HG03103 (cell line): ENCODE results near the gene MAP2K5.

ENCODE experiments used
- ATAC-seq: cut with Tn5 transposase; IDR thresholded peaks from one replicate; pipeline ENCODE4 v1.9.1; 2021; ENCODE audit warnings: low read depth; ENCODE audit not compliant: unreplicated experiment

The MAP2K5 gene

DNA sequence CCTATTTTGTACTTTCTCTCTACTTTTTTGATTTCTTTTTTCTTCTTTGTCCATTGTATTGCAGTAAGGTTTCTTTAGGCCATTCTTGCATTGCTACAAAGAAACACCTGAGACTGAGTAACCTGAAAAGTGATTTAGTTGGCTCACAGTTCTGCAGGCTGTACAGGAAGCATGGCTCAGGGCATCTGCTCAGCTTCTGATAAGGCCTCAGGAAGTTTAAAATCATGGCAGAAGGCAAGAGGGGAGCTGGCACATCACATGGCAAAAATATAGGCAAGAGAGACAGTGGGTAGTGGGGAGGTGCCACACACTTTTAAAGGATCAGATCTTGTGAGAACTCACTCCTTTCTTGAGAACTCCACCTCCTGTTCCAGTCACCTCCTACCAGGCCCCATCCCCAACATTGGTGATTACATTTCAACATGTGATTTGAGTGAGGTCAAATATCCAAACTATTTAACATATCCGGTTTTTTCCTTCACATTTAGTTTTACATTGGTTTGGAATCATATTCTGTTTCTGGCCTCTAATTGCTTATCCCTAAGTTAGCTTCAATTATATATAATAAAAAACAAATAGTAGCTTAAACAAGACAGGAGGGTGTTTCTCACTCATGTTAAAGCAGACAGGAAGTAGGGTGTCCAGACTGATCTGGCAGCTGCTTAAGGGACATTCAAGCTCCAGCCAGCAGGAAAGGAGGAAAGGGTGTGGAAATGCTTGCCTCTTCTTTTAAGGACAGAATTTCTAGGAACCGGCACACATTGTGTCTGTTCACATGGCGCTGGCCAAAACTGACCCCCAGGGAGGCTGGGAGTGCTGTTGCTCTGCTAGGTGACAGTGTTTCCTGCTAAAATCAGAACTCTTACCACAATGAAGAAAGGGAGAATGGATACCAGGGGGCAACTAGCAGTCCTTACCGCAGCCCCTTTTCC lies 254.0 kb downstream of the MAP2K5 start:
- no peak for ATAC-seq

- no peak for ATAC-seq
Measured at GRCh38 chr15:67799801-67800205, 257.3 kb downstream of the MAP2K5 start.

- no peak for ATAC-seq
Measured at GRCh38 chr15:67801142-67801541, 258.6 kb downstream of the MAP2K5 start.

DNA sequence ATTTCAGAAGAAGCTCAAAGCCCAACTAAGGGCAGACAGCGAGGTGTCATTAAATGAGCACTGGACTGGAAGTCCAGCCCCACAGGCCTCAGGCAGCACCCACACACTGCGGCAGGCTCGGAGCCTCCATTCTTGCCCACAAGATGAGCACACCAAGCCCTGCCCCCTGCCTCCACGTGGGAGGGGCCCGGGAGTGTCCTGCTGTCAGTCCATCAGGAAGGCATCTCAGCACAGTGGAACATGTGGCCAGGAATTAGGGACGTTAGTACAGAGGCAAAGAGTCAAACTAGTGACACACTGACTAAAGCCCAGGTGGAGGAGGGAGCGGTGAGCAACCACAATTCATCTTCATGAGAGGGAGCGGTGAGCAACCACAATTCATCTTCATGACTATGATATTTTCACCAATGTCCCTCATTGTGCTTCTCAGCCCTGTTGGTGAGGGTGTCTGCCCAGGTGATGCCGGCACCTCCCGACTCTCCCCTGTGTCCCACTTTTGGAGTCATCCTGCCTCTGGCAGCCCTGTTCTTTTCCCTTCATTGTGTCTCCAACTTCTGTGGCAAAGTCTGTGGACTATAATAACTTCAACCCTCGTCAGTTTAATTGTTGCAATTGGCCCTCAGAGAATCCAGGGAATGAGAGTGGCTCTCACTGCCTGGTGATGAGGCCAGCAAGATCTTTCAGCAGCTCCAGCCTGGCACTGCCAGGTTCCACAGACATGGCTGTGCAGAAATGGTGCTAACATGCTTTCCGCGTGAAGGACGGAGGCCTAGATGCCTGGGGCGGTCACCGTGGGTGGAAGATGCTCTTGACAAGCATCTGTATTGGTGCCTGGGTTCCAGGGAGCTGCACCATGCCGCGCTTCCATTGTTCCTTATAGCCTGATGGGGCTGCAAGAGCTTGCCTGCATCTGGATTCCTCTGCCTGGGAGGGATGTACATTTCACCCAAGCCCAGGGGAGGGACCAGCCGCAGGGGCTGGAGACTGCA lies 259.7 kb downstream of the MAP2K5 start:
- no peak for ATAC-seq

GRCh38 chr15:67803299-67803698 lies 260.8 kb downstream of the MAP2K5 start:
- ATAC-seq = no peak

DNA sequence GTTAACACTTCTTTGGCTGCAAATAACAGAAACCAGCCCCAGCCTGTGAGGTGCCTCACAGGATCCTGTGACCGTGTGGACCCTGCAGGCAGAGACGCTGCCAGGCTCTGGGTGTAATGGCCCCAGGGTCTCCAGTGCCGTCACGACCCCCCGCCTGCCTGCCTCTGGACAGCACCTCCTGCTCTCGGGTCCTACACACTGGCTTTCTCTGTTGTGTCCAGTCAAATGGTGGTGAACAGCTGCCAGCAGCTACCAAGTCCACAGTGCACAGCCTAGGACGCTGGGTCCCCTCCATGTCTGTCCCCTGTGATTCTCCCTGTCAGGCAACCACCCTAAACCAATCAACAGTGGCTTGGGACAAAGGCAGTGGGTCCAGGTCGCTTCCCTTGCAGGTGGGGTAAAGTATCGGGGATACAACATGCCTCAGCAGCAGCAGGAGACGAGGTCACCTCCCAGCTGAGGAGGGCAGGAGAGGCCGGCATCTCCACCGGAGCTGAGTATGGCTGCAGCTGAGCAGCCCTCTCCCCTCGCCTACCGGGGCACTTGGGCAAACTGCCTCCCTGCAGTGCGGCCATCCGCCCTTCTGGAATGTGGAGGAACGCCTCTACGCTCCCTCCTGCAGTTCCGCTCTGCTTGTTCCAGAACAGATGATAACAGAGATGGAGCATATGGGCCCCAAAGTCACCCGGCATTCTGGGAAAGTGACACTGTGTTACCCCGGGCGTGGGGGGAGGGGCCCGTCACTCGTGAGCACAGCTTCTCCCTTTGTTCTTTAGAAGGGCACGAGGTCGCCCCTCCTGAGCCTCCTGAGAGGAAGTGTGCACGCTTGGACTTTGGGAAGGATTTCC lies 261.7 kb downstream of the MAP2K5 start:
- ATAC-seq = no peak

GRCh38 chr15:67805008-67805665 lies 262.6 kb downstream of the MAP2K5 start:
- ATAC-seq = no peak

DNA sequence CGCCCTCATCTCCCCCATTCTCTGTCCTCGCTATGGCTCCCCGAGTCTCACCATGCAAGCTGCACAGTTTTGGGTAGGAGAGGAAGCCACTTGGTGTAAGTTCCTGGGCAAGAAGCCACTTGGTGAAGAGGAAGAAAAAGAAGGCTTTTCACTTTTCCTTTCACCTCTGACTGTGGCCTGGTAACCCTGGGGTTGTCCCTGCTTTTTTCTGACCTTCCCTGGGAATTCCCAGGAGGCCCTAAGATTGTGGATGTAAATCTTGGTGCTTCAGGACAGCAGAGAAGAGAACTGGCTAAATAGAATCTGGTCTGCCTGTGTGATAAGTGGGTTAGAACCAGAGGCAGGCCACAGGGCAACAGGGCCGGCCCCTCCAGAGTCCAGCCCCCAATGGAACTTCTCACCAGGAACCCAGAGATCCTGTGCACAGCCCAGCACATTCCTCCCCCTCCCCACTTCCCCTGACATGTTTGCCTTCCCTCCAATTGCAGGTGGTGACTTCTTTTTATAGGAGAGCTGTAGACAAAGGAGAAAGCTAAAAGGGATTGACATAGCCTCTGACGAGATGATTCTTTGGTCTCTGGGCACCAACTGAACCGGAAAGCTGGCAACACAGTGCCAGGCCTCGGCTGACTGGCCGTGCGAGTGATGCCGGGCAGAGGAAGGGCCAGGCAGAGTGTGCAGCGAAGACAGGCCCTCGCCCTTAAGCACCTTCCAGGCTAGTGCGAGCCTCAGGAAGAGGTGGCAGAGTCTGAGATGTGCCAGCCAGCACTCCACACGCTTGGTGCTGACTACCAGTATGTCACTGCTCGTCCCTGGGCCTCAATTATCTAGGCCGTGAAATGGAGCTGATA lies 263.4 kb downstream of the MAP2K5 start:
- ATAC-seq = no peak

DNA sequence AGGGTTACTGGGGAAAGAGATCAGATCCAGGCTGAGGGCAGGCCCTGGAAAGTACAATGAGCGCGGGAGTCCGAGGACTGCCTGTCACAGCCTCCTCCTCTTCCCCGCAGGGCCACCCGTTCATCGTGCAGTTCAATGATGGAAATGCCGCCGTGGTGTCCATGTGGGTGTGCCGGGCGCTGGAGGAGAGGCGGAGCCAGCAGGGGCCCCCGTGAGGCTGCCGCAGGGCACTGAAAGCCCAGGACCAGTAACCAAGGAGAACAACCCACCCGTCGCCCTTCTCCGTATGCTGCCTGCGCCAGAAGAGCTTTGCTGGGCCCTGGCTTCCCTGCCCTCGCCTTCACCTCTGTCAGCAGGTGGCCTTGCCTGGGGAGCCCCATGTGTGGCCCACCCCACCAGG lies 264.0 kb downstream of the MAP2K5 start:
- no peak for ATAC-seq

DNA sequence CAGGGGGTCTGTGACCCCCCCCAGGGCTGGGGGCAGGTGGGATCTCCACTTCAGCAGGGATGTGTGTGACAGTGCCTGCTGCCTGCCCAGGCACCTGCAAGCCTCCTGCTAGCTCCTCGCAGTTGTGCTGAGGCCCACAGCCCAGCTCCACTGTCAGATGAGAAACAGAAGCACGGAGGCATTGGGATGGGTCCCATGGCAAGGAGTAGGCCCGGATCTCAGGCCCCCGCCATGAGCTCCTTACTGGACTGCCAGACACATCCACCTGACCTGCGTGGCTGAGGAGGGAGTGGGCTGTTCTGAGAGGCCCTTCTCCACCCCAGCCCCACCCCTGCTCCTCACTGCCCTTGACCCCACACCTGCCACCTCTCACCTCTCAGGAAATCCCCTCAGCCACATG lies 264.6 kb downstream of the MAP2K5 start:
- ATAC-seq = no peak

DNA sequence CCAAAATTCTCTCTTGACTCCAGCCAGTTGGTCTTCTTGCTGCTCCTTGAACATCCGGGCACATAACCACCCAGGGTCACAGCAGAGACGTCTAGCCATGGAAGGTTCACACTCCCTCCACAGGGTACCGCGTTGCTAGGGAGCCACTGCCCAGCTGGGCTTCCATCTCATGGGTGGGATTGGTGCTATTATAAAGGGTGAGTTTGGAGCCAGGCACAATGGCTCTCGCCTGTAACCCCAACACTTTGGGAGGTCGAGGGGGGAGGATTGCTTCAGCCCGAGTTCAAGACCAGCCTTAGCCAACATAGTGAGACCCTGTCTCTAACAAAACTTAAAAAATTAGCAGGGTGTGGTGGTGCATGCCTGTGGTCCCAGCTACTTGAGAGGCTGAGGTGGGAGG lies 265.3 kb downstream of the MAP2K5 start:
- no peak for ATAC-seq

DNA sequence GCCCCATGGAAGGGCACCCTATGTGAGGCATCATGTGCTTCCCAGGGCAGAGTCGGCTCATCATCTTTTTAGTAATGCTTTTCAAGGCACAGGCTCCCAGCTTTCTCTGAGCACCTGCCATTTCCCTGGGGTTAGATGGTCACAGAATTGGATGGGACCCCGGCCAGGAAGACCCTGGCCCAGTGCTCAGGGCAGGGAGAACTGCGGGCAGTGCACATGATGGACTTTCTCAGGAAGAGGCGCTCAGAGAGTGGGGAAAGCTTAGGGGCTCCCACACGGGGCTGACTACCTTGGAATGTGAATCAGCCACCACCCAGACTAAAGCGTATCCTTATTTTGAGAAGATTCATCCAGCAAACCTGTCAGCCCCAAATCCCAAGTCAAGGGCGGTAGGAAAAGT lies 266.3 kb downstream of the MAP2K5 start:
- ATAC-seq = no peak

GRCh38 chr15:67809441-67809840 lies 266.9 kb downstream of the MAP2K5 start:
- no peak for ATAC-seq

- no peak for ATAC-seq
Measured at GRCh38 chr15:67809866-67810265, 267.4 kb downstream of the MAP2K5 start.

- ATAC-seq = no peak
Measured at GRCh38 chr15:67812241-67812644, 269.7 kb downstream of the MAP2K5 start.

- no peak for ATAC-seq
Measured at GRCh38 chr15:67813104-67813634, 270.7 kb downstream of the MAP2K5 start.

DNA sequence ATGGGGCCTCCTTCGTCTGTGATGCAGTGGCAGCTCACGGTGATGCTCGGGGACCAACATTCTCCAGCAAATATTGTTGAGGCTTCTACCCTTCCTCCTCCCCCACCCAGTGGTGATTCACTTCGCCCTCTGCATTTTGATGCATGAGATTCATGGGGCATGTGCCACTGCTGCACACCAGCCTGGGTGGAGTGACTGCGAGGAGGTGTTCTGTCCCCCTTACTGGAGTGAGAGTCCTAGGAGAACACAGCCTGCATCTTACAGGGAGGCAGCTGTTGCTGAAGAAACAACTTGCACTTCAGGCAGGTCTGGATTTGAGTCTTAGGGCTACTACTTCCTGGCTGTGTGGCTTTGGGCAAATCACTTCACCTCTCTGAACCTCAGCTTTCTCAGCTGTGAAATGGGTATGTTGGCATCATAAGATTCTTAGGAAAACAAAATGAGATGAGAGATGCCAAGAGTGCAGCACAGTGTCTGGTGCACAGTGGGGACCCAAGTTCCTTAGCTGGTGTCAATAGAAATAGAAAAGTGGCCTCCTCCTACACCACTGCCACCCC lies 272.6 kb downstream of the MAP2K5 start:
- ATAC-seq = no peak

DNA sequence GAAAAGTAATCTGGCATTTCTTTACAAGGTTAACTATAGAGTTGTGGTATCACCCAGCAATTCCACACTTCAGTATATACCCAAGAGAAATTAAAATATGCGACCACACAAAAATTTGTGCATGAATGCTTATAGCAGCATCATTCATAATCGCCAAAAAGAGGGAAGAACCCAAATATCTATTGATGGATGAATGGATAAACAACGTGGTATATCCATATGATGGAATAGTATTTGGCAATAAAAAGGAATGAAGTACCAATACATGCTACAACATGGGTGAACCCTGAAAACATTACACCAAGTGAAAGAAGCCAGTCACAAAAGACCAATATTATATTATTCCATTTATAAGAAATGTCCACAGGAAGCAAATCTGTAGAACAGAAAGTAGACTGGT lies 274.2 kb downstream of the MAP2K5 start:
- no peak for ATAC-seq
